ENCODE measurements around the gene GLIPR1. TPM values are rescaled to one million over a fixed set of nuclear protein-coding genes. Genes with fewer than 3 reads are reported as not detected.
A peak's percentile ranks its signal among the peaks of the same experiment; 100 is the strongest.

GLIPR1 gene
- total RNA-seq, 1 experiment from 2014 or later, result 0.13 TPM

DNA sequence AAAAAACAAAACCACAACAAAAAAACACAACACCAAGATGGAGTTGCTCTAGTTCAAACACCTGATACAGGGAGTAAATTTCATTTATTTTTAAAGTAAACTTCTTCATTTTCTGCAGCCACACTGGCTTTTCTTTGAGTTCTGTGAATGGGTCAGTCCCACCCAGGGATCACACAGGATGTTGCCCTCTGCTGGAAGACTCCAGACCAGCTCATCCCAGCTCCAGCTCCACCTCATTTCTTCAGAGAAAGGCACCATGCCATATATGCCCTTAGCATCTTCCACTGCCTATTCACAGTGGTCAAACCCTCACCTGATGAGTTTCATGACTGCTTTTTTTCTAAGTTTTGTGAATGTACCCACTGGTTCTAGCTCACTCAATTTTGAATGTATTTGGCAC, 8.0 kb downstream of the GLIPR1 start:
- Histone ChIP-seq H2BK15ac (ENCODE audit: low read depth, low read length) (no peak overlapping the region), H3K4me2 (ENCODE audit: insufficient read depth, insufficient read length, low read length) (no peak overlapping the region), H3K23ac (ENCODE audit: insufficient read length, low read depth, low read length) (no peak overlapping the region), H4K8ac (replicated peaks; ENCODE audit: insufficient read length, low read depth, low read length) (no peak overlapping the region), H3T11ph (ENCODE audit: low read length) (no peak overlapping the region), H3K9me3 (ENCODE audit: control insufficient read depth, low read depth, low read length) (no peaks in the 10 kb centered on the region), H4K91ac (ENCODE audit: insufficient read length, low read depth, low read length) (no peak overlapping the region), H3K4ac (ENCODE audit: low read depth, low read length) (no peak overlapping the region), H3K79me2 (ENCODE audit: insufficient read depth, low read length) (no peaks in the 10 kb centered on the region), H2BK20ac (ENCODE audit: low read depth, low read length, poor library complexity, severe bottlenecking) (no peak overlapping the region), H3K56ac (ENCODE audit: insufficient read length, low read depth, low read length) (no peak overlapping the region), H3K79me1 (ENCODE audit: insufficient read depth, low read depth, low read length, poor library complexity, severe bottlenecking) (no peaks in the 10 kb centered on the region), H2AK5ac (ENCODE audit: insufficient read length, low read length) (no peak overlapping the region), H2BK12ac (ENCODE audit: insufficient read length, low read depth, low read length) (no peak overlapping the region), H3K4me1 (ENCODE audit: insufficient read depth, low read length) (peaks cover 2% of the 10 kb centered on the region; the same call in 1 of the 2 replicates), H3K27ac (ENCODE audit: insufficient read length, low read depth, low read length) (no peak overlapping the region), H3K27me3 (ENCODE audit: insufficient read depth, low read length) (no peaks in the 10 kb centered on the region), H4K20me1 (ENCODE audit: control insufficient read depth, insufficient read depth, insufficient read length) (no peaks in the 10 kb centered on the region), H3K9ac (ENCODE audit: extremely low read depth, insufficient read length, low read length) (no peak overlapping the region), H2BK120ac (ENCODE audit: low read depth, low read length, poor library complexity, severe bottlenecking) (no peak overlapping the region), H3K23me2 (ENCODE audit: insufficient read length, low read depth, low read length, poor library complexity, severe bottlenecking) (no peaks in the 10 kb centered on the region), H4K5ac (ENCODE audit: insufficient read length, low read depth, low read length) (no peak overlapping the region), H3K14ac (ENCODE audit: insufficient read depth, low read length) (no peak overlapping the region), H2AFZ (ENCODE audit: low read length) (no peak overlapping the region), H2BK5ac (ENCODE audit: insufficient read length, low read length) (no peak overlapping the region), H3K18ac (ENCODE audit: insufficient read length, low read depth, low read length) (no peak overlapping the region)
- Mint-ChIP-seq H3K4me1 (peaks cover 21 to 31% of the 10 kb centered on the region in 2 experiments), H3K27me3 (ENCODE audit: low read depth) (no peaks in the 10 kb centered on the region), H3K27ac (peak overlapping the region in 1 of 3 experiments; percentile 13; a peak in 1 of 7 replicates), H3K36me3 (ENCODE audit: insufficient read depth in 1 of 3, low read depth in 3 of 3) (no peaks in the 10 kb centered on the region), H3K9me3 (no peaks in the 10 kb centered on the region), H3K4me3 (no peak overlapping the region)
- peak; percentile 62 for DNase-seq
- TF ChIP-seq, protein P1, sequence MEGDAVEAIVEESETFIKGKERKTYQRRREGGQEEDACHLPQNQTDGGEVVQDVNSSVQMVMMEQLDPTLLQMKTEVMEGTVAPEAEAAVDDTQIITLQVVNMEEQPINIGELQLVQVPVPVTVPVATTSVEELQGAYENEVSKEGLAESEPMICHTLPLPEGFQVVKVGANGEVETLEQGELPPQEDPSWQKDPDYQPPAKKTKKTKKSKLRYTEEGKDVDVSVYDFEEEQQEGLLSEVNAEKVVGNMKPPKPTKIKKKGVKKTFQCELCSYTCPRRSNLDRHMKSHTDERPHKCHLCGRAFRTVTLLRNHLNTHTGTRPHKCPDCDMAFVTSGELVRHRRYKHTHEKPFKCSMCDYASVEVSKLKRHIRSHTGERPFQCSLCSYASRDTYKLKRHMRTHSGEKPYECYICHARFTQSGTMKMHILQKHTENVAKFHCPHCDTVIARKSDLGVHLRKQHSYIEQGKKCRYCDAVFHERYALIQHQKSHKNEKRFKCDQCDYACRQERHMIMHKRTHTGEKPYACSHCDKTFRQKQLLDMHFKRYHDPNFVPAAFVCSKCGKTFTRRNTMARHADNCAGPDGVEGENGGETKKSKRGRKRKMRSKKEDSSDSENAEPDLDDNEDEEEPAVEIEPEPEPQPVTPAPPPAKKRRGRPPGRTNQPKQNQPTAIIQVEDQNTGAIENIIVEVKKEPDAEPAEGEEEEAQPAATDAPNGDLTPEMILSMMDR (conservative IDR thresholded peaks at IDR 0.05), result peak; percentile 66; the same call in 2 of the 3 replicates
